RCC 7860 (cell line): ENCODE measurements around the gene TRIL.

Source experiments
- DNase-seq: peaks from one replicate; pipeline ENCODE4 v3.0.0-alpha.2; 2015; ENCODE audit warnings: low spot score
- FAIRE-seq: peaks from 2 replicates; lab custom pipeline; 2012; peaks lifted over from hg19 to GRCh38; lab: Jason Lieb, UNC

Gene TRIL

DNA sequence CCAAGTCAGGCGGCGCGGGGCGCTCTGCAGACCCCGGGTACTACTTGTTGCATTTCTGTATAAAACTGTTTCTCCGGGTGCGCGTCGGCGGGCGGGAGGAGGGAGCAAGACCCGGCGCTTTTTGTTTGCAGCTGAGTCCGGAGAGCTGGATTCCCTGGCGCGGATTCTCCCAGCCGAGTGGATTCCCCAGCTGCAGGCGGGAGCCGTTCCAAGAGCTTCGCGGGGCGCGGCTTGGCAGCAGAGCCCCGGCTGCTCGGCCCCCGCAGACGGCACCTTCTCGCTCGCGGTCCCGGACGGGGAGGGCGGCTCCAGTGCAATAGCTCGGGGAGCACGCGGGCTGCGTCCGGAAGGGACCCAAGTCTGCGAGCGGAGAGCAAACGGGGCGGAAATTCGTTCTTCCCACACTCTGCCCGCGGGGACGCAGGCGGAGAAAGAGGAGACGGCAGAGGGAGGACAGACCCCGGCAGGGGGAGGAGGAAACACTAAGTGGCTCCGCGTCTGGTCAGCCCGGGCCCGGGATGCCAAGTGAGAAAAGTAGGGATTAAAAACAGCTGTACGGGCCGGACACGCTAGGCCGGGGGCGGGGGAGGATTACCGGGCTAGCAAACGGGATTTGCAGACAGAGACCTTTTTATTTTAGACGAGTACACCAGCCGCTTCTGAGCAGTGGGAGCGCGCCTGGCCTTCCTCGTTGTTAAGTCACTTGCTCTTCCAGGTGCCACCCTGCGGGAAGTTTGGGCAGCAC, at the start of gene TRIL:
TSS of gene TRIL (minus strand) at position 96 of the 745 bp plus-strand sequence. CDS start 284 bp downstream, outside the sequence.
- no peak for DNase-seq
- no peak for FAIRE-seq

DNA sequence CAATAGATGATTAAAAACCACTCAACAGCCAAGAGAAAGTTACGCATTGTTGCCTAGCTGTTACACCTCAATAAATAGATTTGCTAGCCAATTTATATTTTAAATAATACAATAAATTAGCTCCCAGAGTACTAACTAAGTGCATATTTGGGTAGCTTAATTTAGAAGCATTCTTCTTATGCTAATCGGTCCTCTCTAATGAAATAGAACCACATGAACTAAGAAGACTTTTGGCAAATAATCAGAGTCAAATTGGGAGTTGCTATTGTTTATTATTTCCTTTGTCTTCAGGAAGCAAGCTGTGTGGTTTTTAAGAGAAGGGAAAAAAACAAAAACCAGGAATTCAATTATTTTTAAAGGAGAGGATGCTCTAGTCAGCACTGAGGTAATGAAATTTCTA, 49.0 kb upstream of the TRIL start:
- no peak for FAIRE-seq
- DNase-seq, result no peak

- FAIRE-seq (no peak), DNase-seq (no peak)
These were observed 47.7 kb upstream of the TRIL start for GRCh38 chr7:29005829-29006228.

GRCh38 chr7:29005406-29005805, 47.3 kb upstream of the TRIL start:
- no peak for DNase-seq
- FAIRE-seq, result no peak

- DNase-seq (no peak), FAIRE-seq (no peak)
These were observed 45.6 kb upstream of the TRIL start for GRCh38 chr7:29003703-29004102.

DNA sequence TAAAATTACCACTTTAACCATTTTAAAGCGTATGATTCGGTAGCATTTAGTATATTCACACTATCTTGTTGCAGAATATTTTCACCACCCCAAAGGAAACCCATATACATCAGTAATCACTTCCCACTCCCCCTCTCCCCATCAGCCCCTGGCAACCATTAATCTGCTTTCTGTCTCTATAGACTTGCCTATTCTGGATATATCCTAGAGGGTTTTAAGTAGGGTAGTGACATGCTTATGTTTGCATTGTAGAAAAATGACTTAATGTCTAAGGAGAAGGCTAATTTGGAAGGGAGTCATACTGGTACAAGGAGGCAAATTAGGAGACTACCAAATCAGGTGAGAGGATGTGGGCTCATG, 42.6 kb upstream of the TRIL start:
- FAIRE-seq, result no peak
- DNase-seq, result no peak

GRCh38 chr7:28999895-29000716, 42.0 kb upstream of the TRIL start:
- FAIRE-seq, result no peak
- DNase-seq, result no peak

GRCh38 chr7:28999427-28999826, 41.3 kb upstream of the TRIL start:
- DNase-seq (no peak), FAIRE-seq (no peak)

DNA sequence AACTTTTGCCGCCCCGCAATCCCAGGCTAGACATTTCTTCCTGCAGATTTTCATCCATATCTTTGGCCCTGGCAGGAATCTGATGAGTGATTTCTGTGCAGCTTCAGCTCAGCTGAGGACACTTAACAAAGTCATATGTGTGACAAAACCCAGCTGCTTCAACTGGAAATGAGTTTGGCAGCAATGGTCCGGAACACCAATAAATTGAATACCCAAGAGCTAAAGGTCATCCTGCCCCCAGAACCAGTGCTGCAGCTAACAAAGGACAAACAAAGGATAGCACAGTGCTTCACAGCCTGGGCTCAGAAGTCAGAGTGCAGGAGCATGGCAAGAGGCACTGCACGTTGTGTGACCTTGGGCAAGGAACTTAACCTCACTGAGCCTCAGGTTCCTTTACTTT, 40.0 kb upstream of the TRIL start:
- no peak for FAIRE-seq
- DNase-seq, result no peak

GRCh38 chr7:28996836-28997235, 38.7 kb upstream of the TRIL start:
- FAIRE-seq, result no peak
- no peak for DNase-seq

DNA sequence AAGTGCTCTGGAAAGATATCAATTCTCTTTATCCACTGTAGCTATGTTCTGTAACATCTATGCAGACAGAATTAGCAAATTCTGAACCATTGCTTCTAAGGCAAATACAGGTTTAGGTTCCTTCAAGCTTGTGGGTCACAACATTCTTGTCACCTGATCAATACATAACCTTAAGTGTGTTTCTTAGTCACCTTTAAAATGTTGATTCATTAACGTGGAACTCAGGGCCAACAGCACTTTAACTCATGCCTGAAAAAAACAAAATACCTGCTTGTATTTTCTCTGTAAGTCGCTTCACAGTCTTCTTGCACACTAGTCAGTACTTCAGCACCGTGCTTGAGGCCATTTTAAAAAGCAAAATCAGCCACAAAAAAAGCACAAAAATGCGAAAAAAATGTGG, 35.2 kb upstream of the TRIL start:
- DNase-seq (no peak), FAIRE-seq (no peak)

GRCh38 chr7:28992798-28993197, 34.7 kb upstream of the TRIL start:
- no peak for DNase-seq
- no peak for FAIRE-seq

- FAIRE-seq (no peak), DNase-seq (no peak)
These were observed 32.2 kb upstream of the TRIL start for GRCh38 chr7:28990200-28990960.

DNA sequence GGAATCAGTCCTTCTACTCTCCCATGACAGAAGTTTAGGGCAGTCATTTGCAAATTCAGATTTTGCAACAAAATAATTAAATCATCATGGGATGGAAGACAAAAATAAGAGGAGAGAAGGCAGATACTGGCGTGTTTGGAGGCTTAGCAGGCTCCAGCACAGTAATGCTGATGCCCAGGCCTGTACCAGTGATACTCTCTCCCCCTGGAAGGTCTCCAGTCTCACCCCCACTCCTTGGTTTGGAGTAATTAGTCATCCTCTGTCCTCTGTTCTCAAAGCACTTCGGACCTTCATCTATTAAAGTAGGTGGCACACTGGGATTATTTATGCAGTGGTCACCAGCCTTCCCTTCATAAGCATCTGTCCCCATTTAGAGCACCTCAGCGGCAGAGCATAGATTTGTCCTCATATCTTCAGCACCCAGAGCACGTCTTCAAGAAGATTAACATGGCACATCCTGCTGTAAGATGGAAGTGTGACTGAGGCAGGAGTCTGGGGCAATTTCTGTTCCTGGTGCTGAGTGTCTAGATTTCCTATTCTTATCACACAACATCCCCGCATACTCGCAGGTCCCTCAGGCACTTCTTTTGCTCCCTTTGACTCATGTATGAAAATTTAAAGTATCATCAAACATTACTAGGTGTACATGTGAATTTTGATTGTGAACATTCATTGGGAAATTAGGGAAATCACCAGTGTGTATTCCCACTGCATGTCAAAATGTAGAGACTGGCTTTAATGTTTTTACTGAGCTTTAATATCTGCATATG, 31.3 kb upstream of the TRIL start:
- FAIRE-seq (no peak), DNase-seq (no peak)

GRCh38 chr7:28988810-28989209, 30.7 kb upstream of the TRIL start:
- FAIRE-seq (no peak), DNase-seq (no peak)

- FAIRE-seq (no peak), DNase-seq (no peak)
These were observed 30.0 kb upstream of the TRIL start for GRCh38 chr7:28988091-28988490.

GRCh38 chr7:28986765-28987110, 28.6 kb upstream of the TRIL start:
- no peak for DNase-seq
- no peak for FAIRE-seq

- FAIRE-seq (no peak), DNase-seq (no peak)
These were observed 28.1 kb upstream of the TRIL start for GRCh38 chr7:28986028-28986764.

- FAIRE-seq (peak; percentile 58), DNase-seq (peak; percentile 25)
These were observed 26.5 kb upstream of the TRIL start for GRCh38 chr7:28984631-28985030.

GRCh38 chr7:28984217-28984616, 26.1 kb upstream of the TRIL start:
- DNase-seq (no peak), FAIRE-seq (no peak)
